IMR-90 (cell line): ENCODE measurements around the gene PHF8. TPM values are rescaled to one million over a fixed set of nuclear protein-coding genes. Genes with fewer than 3 reads are reported as not detected.
A peak's percentile ranks its signal among the peaks of the same experiment; 100 is the strongest.

Experiments
- ATAC-seq: fragments of 200-7000 bp; cut with Tn5 transposase; 2 replicates; pipeline ENCODE4 v1.9.1; 2020; ENCODE audit warnings: low read depth, mild to moderate bottlenecking, moderate library complexity
- BruUV-seq: library from RNA; stranded (reverse); fragments of 400-500 nt; replicated peaks from 2 replicates; lab custom pipeline; 2021; lab: Mats Ljungman, UMichigan
- CTCF ChIA-PET: fragments of 300-600 bp; formaldehyde crosslinking; extraction: SDS; loops from one replicate; lab custom pipeline; 2021; ENCODE audit warnings: antibody characterized with exemption; lab: Yijun Ruan, JAX
- POLR2A ChIA-PET: fragments of 300-600 bp; sonication (Branson Sonifier 250); formaldehyde crosslinking; loops from one replicate; lab custom pipeline; 2022; ENCODE audit warnings: antibody characterized with exemption; ENCODE audit not compliant: unreplicated experiment; lab: Charles Lee
- DNase-seq: peaks from one replicate; pipeline ENCODE4 v3.0.0; 2013
- H2AFZ ChIP-seq: replicated peaks from 2 replicates; pipeline ENCODE3; 2013; ENCODE audit warnings: low read length, mild to moderate bottlenecking; ENCODE audit not compliant: poor library complexity
- H2AK5ac ChIP-seq: 2 replicates; pipeline ENCODE4 v1.6.1; 2013; ENCODE audit warnings: low read depth, low read length, inconsistent platforms
- H2AK9ac ChIP-seq: replicated peaks from 2 replicates; pipeline ENCODE3; 2013; ENCODE audit warnings: mild to moderate bottlenecking, low read depth, low read length, moderate library complexity; ENCODE audit not compliant: poor library complexity
- H2BK120ac ChIP-seq: 2 replicates; pipeline ENCODE4 v1.6.1; 2013; ENCODE audit warnings: low read depth, low read length, inconsistent platforms
- H2BK15ac ChIP-seq: 3 replicates; pipeline ENCODE4 v1.6.1; 2013; ENCODE audit warnings: low read depth, low read length, inconsistent platforms
- H2BK20ac ChIP-seq: 2 replicates; pipeline ENCODE4 v1.6.1; 2013; ENCODE audit warnings: low read depth, mild to moderate bottlenecking, inconsistent platforms, low read length, moderate library complexity
- H2BK5ac ChIP-seq: 2 replicates; pipeline ENCODE4 v1.6.1; 2013; ENCODE audit warnings: mild to moderate bottlenecking, low read depth, low read length, inconsistent platforms; ENCODE audit not compliant: poor library complexity, severe bottlenecking
- H3K14ac ChIP-seq: replicated peaks from 2 replicates; pipeline ENCODE4 v1.6.1; 2013; ENCODE audit warnings: low read depth, low read length, inconsistent platforms
- H3K18ac ChIP-seq: 2 replicates; pipeline ENCODE4 v1.6.1; 2013; ENCODE audit warnings: low read depth, low read length, control low read depth
- H3K23ac ChIP-seq: 2 replicates; pipeline ENCODE4 v1.6.1; 2013; ENCODE audit warnings: low read depth, low read length, inconsistent platforms
- H3K27ac ChIP-seq: 2 replicates; pipeline ENCODE4 v1.5.1; 2013; ENCODE audit warnings: mild to moderate bottlenecking, control low read depth, low read length; ENCODE audit not compliant: insufficient read depth
- H3K27me3 ChIP-seq: 2 replicates; pipeline ENCODE4 v1.6.1; 2013; ENCODE audit warnings: low read length; ENCODE audit not compliant: control insufficient read depth, insufficient read depth
- H3K36me3 ChIP-seq: 2 replicates; pipeline ENCODE4 v1.6.1; 2013; ENCODE audit warnings: low read length, mixed read lengths; ENCODE audit not compliant: control insufficient read depth, insufficient read depth
- H3K4ac ChIP-seq: 2 replicates; pipeline ENCODE4 v1.6.1; 2013; ENCODE audit warnings: low read depth, low read length, inconsistent platforms
- H3K4me1 ChIP-seq: 2 replicates; pipeline ENCODE4 v1.6.1; 2013; ENCODE audit warnings: low read length, mixed read lengths; ENCODE audit not compliant: control insufficient read depth, insufficient read depth
- H3K4me2 ChIP-seq: 2 replicates; pipeline ENCODE4 v1.6.1; 2013; ENCODE audit warnings: low read depth, mild to moderate bottlenecking, control low read depth, low read length, moderate library complexity
- H3K4me3 ChIP-seq: 2 replicates; pipeline ENCODE4 v1.5.1; 2013; ENCODE audit warnings: low read depth, mild to moderate bottlenecking, control low read depth, low read length, moderate library complexity; ENCODE audit not compliant: insufficient read depth
- H3K56ac ChIP-seq: 2 replicates; pipeline ENCODE4 v1.6.1; 2013; ENCODE audit warnings: low read length, inconsistent platforms; ENCODE audit not compliant: insufficient read depth; ENCODE audit errors: extremely low read depth
- H3K79me1 ChIP-seq, 2 experiments: 2 replicates each; pipeline ENCODE4 v1.6.1; 2013; ENCODE audit warnings: low read length in 2 of 2, inconsistent platforms in 1 of 2, low read depth in 1 of 2
- H3K9ac ChIP-seq: 2 replicates; pipeline ENCODE4 v1.6.1; 2013; ENCODE audit warnings: low read depth, low read length, control low read depth
- H3K9me1 ChIP-seq: 2 replicates; pipeline ENCODE4 v1.6.1; 2013; ENCODE audit warnings: low read length, inconsistent platforms; ENCODE audit not compliant: insufficient read depth
- H3K9me3 ChIP-seq: 2 replicates; pipeline ENCODE4 v1.6.1; 2013; ENCODE audit warnings: low read length; ENCODE audit not compliant: control insufficient read depth, insufficient read depth
- H4K20me1 ChIP-seq: 2 replicates; pipeline ENCODE4 v1.6.1; 2013; ENCODE audit warnings: low read length, inconsistent platforms; ENCODE audit not compliant: insufficient read depth
- H4K5ac ChIP-seq: 2 replicates; pipeline ENCODE4 v1.6.1; 2013; ENCODE audit warnings: mild to moderate bottlenecking, low read depth, low read length, control low read depth
- H4K8ac ChIP-seq, 2 experiments: 2 replicates each; pipeline ENCODE4 v1.6.1; 2013; ENCODE audit warnings: low read depth in 2 of 2, low read length in 2 of 2, control low read depth in 1 of 2, inconsistent platforms in 1 of 2
- H4K91ac ChIP-seq: 2 replicates; pipeline ENCODE4 v1.6.1; 2013; ENCODE audit warnings: low read depth, low read length, inconsistent platforms; ENCODE audit not compliant: insufficient read depth
- CEBPB ChIP-seq: IDR thresholded peaks from 2 replicates; pipeline ENCODE4 v1.6.1; 2012; ENCODE audit warnings: low read depth, low read length, improper control_type of control experiment
- SMC3 ChIP-seq: fragments of 150-350 bp; IDR thresholded peaks from 2 replicates; pipeline ENCODE4 v1.6.1; 2016; ENCODE audit warnings: low read depth, mild to moderate bottlenecking, antibody characterized with exemption, low read length, moderate library complexity
- dilution Hi-C: fragments of 300-500 bp; cut with HindIII; formaldehyde crosslinking; loops from one replicate; pipeline ENCODE4 v1.14.3; 2018; ENCODE audit warnings: low sequenced_read_pairs; ENCODE audit not compliant: unreplicated experiment
- in situ Hi-C: fragments of 300-500 bp; cut with MboI; formaldehyde crosslinking; loops from 3 replicates; pipeline ENCODE4 v1.14.3; 2019; ENCODE audit warnings: low sequenced_read_pairs, inconsistent platforms, mixed read lengths
- intact Hi-C: fragments of 100-400 bp; cut with micrococcal nuclease; formaldehyde crosslinking; loops from 2 replicates; pipeline ENCODE4 v1.10.0; 2022
- polyA plus RNA-seq, 3 experiments: library from polyadenylated mRNA; depleted of rRNA; stranded (reverse); fragments of >200 nt; gene quantifications; 2 replicates each; pipeline ENCODE4 v1.2.3, GENCODE V29; 2012; ENCODE audit warnings: low replicate concordance in 1 of 3
- total RNA-seq: library from RNA; depleted of rRNA; stranded (reverse); fragments of >200 nt; gene quantifications from 2 replicates; pipeline ENCODE4 v1.2.3, GENCODE V29; 2012

The PHF8 gene
- total and polyA plus RNA-seq, 2 of the 4 experiments (the other 2 are of a cell fraction) = 12.8 to 15.2 TPM

DNA sequence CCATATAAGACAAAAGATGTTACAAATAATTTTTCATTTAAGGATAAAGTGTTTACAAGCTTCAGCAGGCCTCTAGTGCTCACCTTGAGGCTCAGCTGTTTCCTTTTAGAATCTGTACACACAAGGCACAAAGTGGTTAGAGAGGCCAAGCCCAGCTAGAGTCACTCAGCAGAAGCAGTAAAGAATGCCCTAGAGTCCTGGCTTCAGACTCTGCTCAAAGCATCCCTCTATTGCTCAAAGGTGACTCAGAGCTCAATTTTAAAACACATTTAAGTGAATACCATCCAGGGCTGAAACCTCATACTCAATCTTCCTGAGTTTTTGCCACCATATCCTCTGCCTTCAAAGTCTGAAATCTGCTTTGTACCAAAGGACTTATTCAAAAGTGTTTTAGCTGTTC is 22.6 kb upstream of the PHF8 start:
- no peak overlapping the region for H4K8ac ChIP-seq
- peak; percentile 23; the same call in 1 of the 2 replicates for TF ChIP-seq CEBPB
- TF ChIP-seq SMC3 = no peak
- no peak overlapping the region for H3K27ac ChIP-seq
- no peaks in the 10 kb centered on the region for H3K4me1 ChIP-seq
- no peaks in the 10 kb centered on the region for H3K36me3 ChIP-seq
- no TSS peak for BruUV-seq
- H3K4ac ChIP-seq = no peak overlapping the region
- DNase-seq (peak; percentile 65), ATAC-seq (peak; percentile 89)
- ChIA-PET POLR2A (no interaction called here), CTCF (no interaction called here)
- no peak overlapping the region for H3K14ac ChIP-seq
- H3K79me1 ChIP-seq = no peaks in the 10 kb centered on the region
- H3K56ac ChIP-seq = no peak overlapping the region
- H2BK5ac ChIP-seq = no peak overlapping the region
- in situ Hi-C loops = no loop called here
- H3K9me3 ChIP-seq = no peaks in the 10 kb centered on the region
- H3K4me3 ChIP-seq = no peak overlapping the region
- H2BK120ac ChIP-seq = no peak overlapping the region
- no peak overlapping the region for H3K4me2 ChIP-seq
- H4K5ac ChIP-seq = no peak overlapping the region
- H2BK15ac ChIP-seq = no peak overlapping the region
- H2AFZ ChIP-seq = no peak overlapping the region
- H3K9ac ChIP-seq = no peak overlapping the region
- H3K9me1 ChIP-seq = no peaks in the 10 kb centered on the region
- H3K27me3 ChIP-seq = no peaks in the 10 kb centered on the region
- no peak overlapping the region for H4K91ac ChIP-seq
- no peak overlapping the region for H2AK9ac ChIP-seq
- no peak overlapping the region for H2BK20ac ChIP-seq
- no peak overlapping the region for H2AK5ac ChIP-seq
- dilution Hi-C loops = no loop called here
- H3K18ac ChIP-seq = no peak overlapping the region
- no peaks in the 10 kb centered on the region for H4K20me1 ChIP-seq
- H3K23ac ChIP-seq = no peak overlapping the region
- intact Hi-C loops = no loop called here
